Spleen (tissue), 7 donors: ENCODE measurements around the gene EPHB6.

Experiments used
- CTCF ChIP-seq, 11 experiments: fragments of 200-600 bp in 7 of 11; fragments of 450-650 bp in 4 of 11; sonication (generic) in 4 of 11; IDR thresholded peaks in 8 of 11; conservative IDR thresholded peaks in 3 of 11; 1 replicate in 7 of 11; 2 replicates in 4 of 11; pipeline versions ENCODE4 v1.4.0 to v1.8.0; 2016 to 2021; ENCODE audit warnings: antibody characterized with exemption in 11 of 11, inconsistent platforms in 4 of 11, mild to moderate bottlenecking in 1 of 11
- POLR2A ChIP-seq, 3 donors: fragments of 450-650 bp; IDR thresholded peaks; one replicate each; pipeline ENCODE4 v1.5.1; 2017; ENCODE audit warnings: antibody characterized with exemption in 3 of 3, mild to moderate bottlenecking in 1 of 3
- POLR2AphosphoS5 ChIP-seq, 3 donors: sonication (generic); formaldehyde crosslinking; IDR thresholded peaks; one replicate each; pipeline ENCODE4 v1.5.1; 2017; ENCODE audit warnings: antibody characterized with exemption in 3 of 3
- donor health status: DM: no; HTN: no; CAD: no; lungs with moderate emphysema.
- donor health status: DM: no; HTN: no; CAD: no.
- donor health status: DM: no; HTN: no; CAD: no.

- no peak for TF ChIP-seq POLR2A (IDR thresholded peaks at IDR 0.05)
- TF ChIP-seq CTCF (IDR thresholded peaks at IDR 0.05 in 8 of 11, conservative IDR thresholded peaks at IDR 0.05 in 3 of 11): no peak
- no peak for TF ChIP-seq POLR2AphosphoS5 (IDR thresholded peaks at IDR 0.05)
These were observed 3.6 kb upstream of the EPHB6 start for GRCh38 chr7:142851269-142851668.
